DMS 273 treated with DMSO at 0.1 percent for 48 hours (cell line): ENCODE measurements around the gene KIAA1614.

Experiments used
- DNase-seq: peaks from one replicate; lab custom pipeline; 2025; lab: John Stamatoyannopoulos, UW

KIAA1614 gene

GRCh38 chr1:180924939-180925338 is 12.2 kb downstream of the KIAA1614 start:
- no peak for DNase-seq

GRCh38 chr1:180925471-180926051 is 12.9 kb downstream of the KIAA1614 start:
- no peak for DNase-seq

GRCh38 chr1:180926164-180926981 is 13.7 kb downstream of the KIAA1614 start:
- peak; percentile 99 for DNase-seq

GRCh38 chr1:180927348-180927747 is 14.7 kb downstream of the KIAA1614 start:
- DNase-seq: peak; percentile 74

GRCh38 chr1:180927841-180928240 is 15.1 kb downstream of the KIAA1614 start:
- DNase-seq: peak; percentile 98

GRCh38 chr1:180928331-180929230 is 15.9 kb downstream of the KIAA1614 start:
- DNase-seq: peak; percentile 56

- no peak for DNase-seq
Measured at GRCh38 chr1:180929389-180929788, 16.7 kb downstream of the KIAA1614 start.

GRCh38 chr1:180930687-180931086 is 18.0 kb downstream of the KIAA1614 start:
- DNase-seq: peak; percentile 97

GRCh38 chr1:180931529-180931928 is 18.8 kb downstream of the KIAA1614 start:
- no peak for DNase-seq

GRCh38 chr1:180932378-180932777 is 19.7 kb downstream of the KIAA1614 start:
- DNase-seq: no peak

- DNase-seq: no peak
Measured at GRCh38 chr1:180933141-180933540, 20.4 kb downstream of the KIAA1614 start.

GRCh38 chr1:180934563-180934962 is 21.9 kb downstream of the KIAA1614 start:
- no peak for DNase-seq

- no peak for DNase-seq
Measured at GRCh38 chr1:180935326-180936109, 22.8 kb downstream of the KIAA1614 start.

- no peak for DNase-seq
Measured at GRCh38 chr1:180936110-180937011, 23.7 kb downstream of the KIAA1614 start.

GRCh38 chr1:180937012-180937372 is 24.3 kb downstream of the KIAA1614 start:
- no peak for DNase-seq

GRCh38 chr1:180937624-180938225 is 25.0 kb downstream of the KIAA1614 start:
- no peak for DNase-seq

GRCh38 chr1:180939073-180939710 is 26.5 kb downstream of the KIAA1614 start:
- DNase-seq: no peak

- DNase-seq: peak; percentile 17
Measured at GRCh38 chr1:180939711-180940103, 27.0 kb downstream of the KIAA1614 start.

GRCh38 chr1:180940445-180940844 is 27.7 kb downstream of the KIAA1614 start:
- DNase-seq: no peak
